Skin epidermis (tissue), 12 donors: Measurements from ENCODE around the gene HTR1D.
"Not testable (repeated sequence)": the region's sequence is repeated elsewhere in the genome, so short reads cannot be mapped to it uniquely, and the experiment has no call there.

Experiments
- H3K27ac ChIP-seq, 21 experiments: fragments of 200-600 bp; sonication (generic) in 11 of 21; one replicate each; pipeline ENCODE4 v1.5.0; 2020; ENCODE audit warnings: mild to moderate bottlenecking in 3 of 21, inconsistent platforms in 2 of 21, moderate library complexity in 2 of 21
- H3K4me3 ChIP-seq, 7 experiments: fragments of 200-600 bp; sonication (generic) in 2 of 7; one replicate each; pipeline ENCODE4 v1.5.0; 2020; ENCODE audit warnings: inconsistent platforms in 2 of 7, mild to moderate bottlenecking in 2 of 7, moderate library complexity in 1 of 7

HTR1D gene

GRCh38 chr1:23217421-23218115, at the start of gene HTR1D:
Gene HTR1D (minus strand): TSS chr1:23217502. CDS start chr1:23194219, 23,283 bp downstream.
- Histone ChIP-seq H3K4me3 (peak within 1 kb of the TSS; percentile 19 to 46 (median 26)), H3K27ac (no peak within 1 kb of the TSS)

- Histone ChIP-seq H3K27ac (no peak overlapping the region), H3K4me3 (no peak overlapping the region)
Measured at GRCh38 chr1:23263380-23263887, 46.1 kb upstream of the HTR1D start.

GRCh38 chr1:23258082-23258481, 40.8 kb upstream of the HTR1D start:
- not testable (repeated sequence) for H3K27ac ChIP-seq

GRCh38 chr1:23257371-23257770, 40.1 kb upstream of the HTR1D start:
- not testable (repeated sequence) for H3K27ac ChIP-seq, H3K4me3 ChIP-seq

More at GRCh38 chr1:23258082-23258481, 40.8 kb upstream of the HTR1D start:
- not testable (repeated sequence) for H3K4me3 ChIP-seq

GRCh38 chr1:23254584-23254983, 37.3 kb upstream of the HTR1D start:
- Histone ChIP-seq H3K27ac (no peak overlapping the region), H3K4me3 (no peak overlapping the region)

- H3K27ac ChIP-seq, result no peak overlapping the region
- H3K4me3 ChIP-seq, result no peak overlapping the region
Measured at GRCh38 chr1:23251812-23252211, 34.5 kb upstream of the HTR1D start.

GRCh38 chr1:23249787-23250454, 32.6 kb upstream of the HTR1D start:
- H3K27ac ChIP-seq, result no peak overlapping the region
- no peak overlapping the region for H3K4me3 ChIP-seq

GRCh38 chr1:23247276-23247675, 30.0 kb upstream of the HTR1D start:
- Histone ChIP-seq H3K27ac (no peak overlapping the region), H3K4me3 (no peak overlapping the region)

GRCh38 chr1:23246274-23246673, 29.0 kb upstream of the HTR1D start:
- H3K4me3 ChIP-seq, result no peak overlapping the region
- no peak overlapping the region for H3K27ac ChIP-seq

- H3K4me3 ChIP-seq, result no peak overlapping the region
Measured at GRCh38 chr1:23244256-23244761, 27.0 kb upstream of the HTR1D start.

GRCh38 chr1:23242414-23242813, 25.1 kb upstream of the HTR1D start:
- Histone ChIP-seq H3K4me3 (no peak overlapping the region), H3K27ac (no peak overlapping the region)

More at GRCh38 chr1:23244256-23244761, 27.0 kb upstream of the HTR1D start:
- no peak overlapping the region for H3K27ac ChIP-seq

- H3K27ac ChIP-seq, result no peak overlapping the region
- H3K4me3 ChIP-seq, result no peak overlapping the region
Measured at GRCh38 chr1:23239638-23240295, 22.5 kb upstream of the HTR1D start.

- Histone ChIP-seq H3K4me3 (no peak overlapping the region), H3K27ac (no peak overlapping the region)
Measured at GRCh38 chr1:23238565-23238964, 21.3 kb upstream of the HTR1D start.

- H3K27ac ChIP-seq, result no peak overlapping the region
- H3K4me3 ChIP-seq, result no peak overlapping the region
Measured at GRCh38 chr1:23237508-23237907, 20.2 kb upstream of the HTR1D start.

GRCh38 chr1:23227806-23228205, 10.5 kb upstream of the HTR1D start:
- Histone ChIP-seq H3K4me3 (no peak overlapping the region), H3K27ac (no peak overlapping the region)

GRCh38 chr1:23224739-23225648, 7.7 kb upstream of the HTR1D start:
- H3K4me3 ChIP-seq, result no peak overlapping the region
- no peak overlapping the region for H3K27ac ChIP-seq

GRCh38 chr1:23223963-23224362, 6.7 kb upstream of the HTR1D start:
- H3K27ac ChIP-seq, result not testable (repeated sequence)

GRCh38 chr1:23223490-23223951, 6.2 kb upstream of the HTR1D start:
- not testable (repeated sequence) for H3K4me3 ChIP-seq, H3K27ac ChIP-seq

More at GRCh38 chr1:23223963-23224362, 6.7 kb upstream of the HTR1D start:
- not testable (repeated sequence) for H3K4me3 ChIP-seq

- H3K4me3 ChIP-seq, result no peak overlapping the region
Measured at GRCh38 chr1:23222742-23223141, 5.4 kb upstream of the HTR1D start.

More at GRCh38 chr1:23222742-23223141, 5.4 kb upstream of the HTR1D start:
- H3K27ac ChIP-seq, result no peak overlapping the region
